NOMO-1 treated with DMSO at 0.1 percent for 48 hours (cell line): Measurements from ENCODE around the gene PLAAT4.

ENCODE experiments used
- DNase-seq: peaks from one replicate; lab custom pipeline; 2025; ENCODE audit not compliant: unreplicated experiment; lab: John Stamatoyannopoulos, UW

Gene PLAAT4

GRCh38 chr11:63536669-63537292 is at the start of gene PLAAT4:
TSS of gene PLAAT4 (plus strand) at chr11:63536808. CDS start at chr11:63536869, 61 bp downstream.
- peak; percentile 44 for DNase-seq

- DNase-seq, result no peak
Measured at GRCh38 chr11:63488789-63489188, 47.8 kb upstream of the PLAAT4 start.

- no peak for DNase-seq
Measured at GRCh38 chr11:63489879-63490278, 46.7 kb upstream of the PLAAT4 start.

- DNase-seq, result no peak
Measured at GRCh38 chr11:63490551-63491239, 45.9 kb upstream of the PLAAT4 start, which contains the start of gene PLAAT5. TSS of gene PLAAT5 (minus strand) at chr11:63491167. CDS start at chr11:63491034, 133 bp downstream.

- no peak for DNase-seq
Measured at GRCh38 chr11:63491240-63491587, 45.4 kb upstream of the PLAAT4 start.

GRCh38 chr11:63491636-63492372 is 44.8 kb upstream of the PLAAT4 start:
- peak; percentile 10 for DNase-seq

- DNase-seq, result no peak
Measured at GRCh38 chr11:63492441-63492840, 44.2 kb upstream of the PLAAT4 start.

- DNase-seq, result no peak
Measured at GRCh38 chr11:63493127-63493526, 43.5 kb upstream of the PLAAT4 start.

GRCh38 chr11:63494975-63495374 is 41.6 kb upstream of the PLAAT4 start:
- no peak for DNase-seq

GRCh38 chr11:63499874-63500273 is 36.7 kb upstream of the PLAAT4 start:
- DNase-seq, result no peak

- DNase-seq, result no peak
Measured at GRCh38 chr11:63501236-63501635, 35.4 kb upstream of the PLAAT4 start.

- DNase-seq, result no peak
Measured at GRCh38 chr11:63502252-63502820, 34.3 kb upstream of the PLAAT4 start.

GRCh38 chr11:63503492-63503891 is 33.1 kb upstream of the PLAAT4 start:
- no peak for DNase-seq

- no peak for DNase-seq
Measured at GRCh38 chr11:63504054-63504453, 32.6 kb upstream of the PLAAT4 start.

GRCh38 chr11:63504933-63505586 is 31.5 kb upstream of the PLAAT4 start:
- DNase-seq, result no peak

- peak; percentile 78 for DNase-seq
Measured at GRCh38 chr11:63505857-63506528, 30.6 kb upstream of the PLAAT4 start, which contains the start of gene LGALS12. TSS of gene LGALS12 (plus strand) at chr11:63506084. CDS start at chr11:63506459, 375 bp downstream.

GRCh38 chr11:63506876-63507275 is 29.7 kb upstream of the PLAAT4 start:
- no peak for DNase-seq

- DNase-seq, result peak; percentile 41
Measured at GRCh38 chr11:63507511-63507910, 29.1 kb upstream of the PLAAT4 start.

- peak; percentile 48 for DNase-seq
Measured at GRCh38 chr11:63508009-63508408, 28.6 kb upstream of the PLAAT4 start.

GRCh38 chr11:63508745-63509144 is 27.9 kb upstream of the PLAAT4 start:
- no peak for DNase-seq
